Measurements from ENCODE around the gene TPR. TPM values are rescaled to one million over a fixed set of nuclear protein-coding genes. Genes with fewer than 3 reads are reported as not detected.

The TPR gene
- polyA plus RNA-seq, 3 donors = 14.7 to 27.3 (median 19.6) TPM

DNA sequence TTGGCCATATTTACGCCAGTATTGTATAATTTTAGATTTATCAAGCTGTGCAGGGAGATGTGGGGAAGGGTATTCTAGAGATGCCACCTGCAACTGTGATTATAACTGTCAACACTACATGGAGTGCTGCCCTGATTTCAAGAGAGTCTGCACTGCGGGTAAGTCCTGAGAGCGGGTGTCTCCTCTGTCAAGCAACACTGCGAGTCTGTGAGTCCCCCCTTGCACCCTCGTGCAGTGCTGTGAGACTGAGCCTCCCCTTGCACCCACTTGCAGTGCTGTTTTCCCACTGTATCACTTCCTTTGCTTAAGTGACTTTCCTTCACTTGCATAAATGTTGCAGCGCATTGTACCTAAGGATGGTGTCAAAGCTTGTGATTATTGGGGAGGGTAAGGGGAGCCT is 75.0 kb downstream of the TPR start:
- no peak overlapping the region for H3K27ac ChIP-seq (ENCODE audit: low read depth, low read length)
- 89 to 97% (median 91%) methylated on average over 6 of the region's 6 CpGs for WGBS, 3 donors

DNA sequence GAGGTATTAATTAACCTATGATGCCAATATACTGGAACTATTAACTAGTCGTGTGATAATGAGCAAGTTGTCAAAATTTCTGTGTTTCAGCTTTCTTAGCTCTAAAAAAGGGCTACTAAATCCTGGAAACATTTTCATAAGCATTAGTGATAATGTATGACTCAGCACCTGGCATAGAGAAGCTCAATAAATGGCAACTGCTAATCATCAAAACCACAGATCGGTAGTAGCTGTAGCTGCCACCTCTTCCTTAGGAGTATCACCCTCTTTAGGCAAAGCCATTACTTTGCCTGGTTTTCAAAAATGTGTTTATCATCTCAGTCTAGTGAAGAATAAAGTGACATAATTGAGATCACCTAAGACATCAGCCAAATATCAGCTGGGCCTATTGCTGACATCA is 75.5 kb downstream of the TPR start:
- 81 to 96% (median 87%) methylated on average over 2 of the region's 2 CpGs for WGBS, 3 donors
- H3K27ac ChIP-seq (ENCODE audit: low read depth, low read length) = no peak overlapping the region

DNA sequence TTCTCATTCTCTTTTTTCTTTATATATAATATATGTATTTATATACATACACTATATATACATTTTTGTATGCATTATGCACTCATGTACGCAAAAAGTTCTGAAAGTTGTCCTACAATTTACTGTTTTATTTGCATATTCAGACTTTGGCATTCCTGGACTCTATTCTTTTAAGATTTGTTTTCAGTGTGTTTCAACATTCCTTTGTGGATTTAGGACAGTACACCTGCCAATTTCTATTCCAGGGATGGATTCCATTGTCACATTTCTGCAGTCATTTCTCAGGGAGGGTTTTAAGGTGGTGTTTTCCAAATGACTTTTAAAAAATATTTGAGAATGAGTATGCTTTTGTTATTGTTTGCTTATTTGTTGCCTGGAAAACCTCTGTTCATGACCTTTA is 76.2 kb downstream of the TPR start:
- H3K27ac ChIP-seq (ENCODE audit: low read depth, low read length) = no peak overlapping the region
- 94 to 100% (median 94%) methylated on average over 1 of the region's 1 CpG for WGBS, 3 donors

DNA sequence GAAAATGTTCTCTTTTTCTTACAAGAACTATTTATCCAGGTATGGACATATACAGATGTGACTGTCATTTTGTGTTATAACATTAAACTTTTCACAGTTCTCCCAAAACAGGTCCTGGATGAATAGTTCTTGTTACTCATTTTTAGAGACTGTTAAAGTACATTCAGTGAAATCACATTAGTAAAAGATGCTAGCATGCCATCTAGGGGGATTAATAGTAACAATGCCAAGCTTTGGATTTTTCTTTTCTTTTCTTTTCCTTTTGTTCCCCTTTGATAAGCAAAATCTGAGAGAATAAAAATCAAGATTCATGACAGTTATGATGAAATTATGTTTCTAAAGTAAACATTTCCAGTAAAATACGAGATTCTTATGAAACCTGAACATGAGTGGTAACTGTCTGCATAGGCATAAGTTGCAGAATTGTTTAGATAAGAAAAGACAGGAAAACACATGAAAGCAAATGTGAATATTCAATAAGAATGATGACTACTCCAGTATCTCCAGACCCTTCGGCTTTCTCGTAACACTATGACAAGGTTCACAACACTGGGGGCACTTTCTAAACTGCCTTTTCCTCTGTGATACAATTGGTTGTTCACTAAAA is 77.5 kb downstream of the TPR start:
- no peak overlapping the region for H3K27ac ChIP-seq (ENCODE audit: low read depth, low read length)
- WGBS, 3 donors = 64 to 65% (median 64%) methylated on average over 3 of the region's 3 CpGs

DNA sequence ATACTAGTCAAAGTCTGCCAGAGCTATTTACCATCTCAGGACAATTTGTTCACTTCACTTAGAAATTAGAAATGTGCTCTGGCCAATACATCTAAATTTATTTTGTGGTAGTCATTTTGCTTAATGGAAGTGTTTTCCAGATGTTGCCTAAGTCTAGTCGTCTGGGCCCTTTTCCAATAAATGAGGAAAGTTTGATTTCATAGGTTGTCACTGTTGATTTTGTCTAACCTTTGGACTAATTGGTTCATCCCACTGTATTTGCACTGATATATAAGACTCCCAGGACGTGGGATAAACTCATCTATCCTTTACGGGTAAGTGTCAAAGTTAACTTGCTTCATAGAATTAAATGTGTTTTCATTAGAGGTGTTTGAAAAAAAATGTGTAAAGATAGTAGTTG is 79.1 kb downstream of the TPR start, which contains the start of gene PRG4:
Gene PRG4 (plus strand): TSS at position 300 of the 400 bp plus-strand sequence.
- WGBS, 3 donors = 35 to 53% (median 43%) methylated on average over 3 of the region's 3 CpGs
- H3K27ac ChIP-seq (ENCODE audit: low read depth, low read length) = no peak within 1 kb of the TSS

DNA sequence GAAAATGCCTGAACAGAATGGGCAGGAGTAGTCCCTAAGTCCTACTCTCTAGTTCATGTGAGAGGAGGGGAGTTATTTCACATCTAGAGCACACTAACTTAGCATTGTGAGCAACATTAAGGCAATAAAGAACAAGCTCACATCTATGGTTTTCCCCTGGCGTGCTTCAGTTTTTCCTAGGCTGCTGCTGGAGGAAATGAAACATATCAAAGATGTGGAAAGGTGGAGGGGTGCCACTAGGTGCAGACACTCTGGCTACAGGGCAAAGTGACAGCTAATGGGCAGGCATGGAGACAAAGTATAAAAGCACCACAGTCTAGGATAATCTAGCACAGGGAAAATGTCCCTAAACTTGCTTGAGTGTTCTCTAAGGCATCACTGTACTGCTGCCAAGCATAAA is 82.2 kb downstream of the TPR start:
- WGBS, 3 donors = 61 to 79% (median 61%) methylated on average over 1 of the region's 1 CpG
- H3K27ac ChIP-seq (ENCODE audit: low read depth, low read length) = no peak overlapping the region

DNA sequence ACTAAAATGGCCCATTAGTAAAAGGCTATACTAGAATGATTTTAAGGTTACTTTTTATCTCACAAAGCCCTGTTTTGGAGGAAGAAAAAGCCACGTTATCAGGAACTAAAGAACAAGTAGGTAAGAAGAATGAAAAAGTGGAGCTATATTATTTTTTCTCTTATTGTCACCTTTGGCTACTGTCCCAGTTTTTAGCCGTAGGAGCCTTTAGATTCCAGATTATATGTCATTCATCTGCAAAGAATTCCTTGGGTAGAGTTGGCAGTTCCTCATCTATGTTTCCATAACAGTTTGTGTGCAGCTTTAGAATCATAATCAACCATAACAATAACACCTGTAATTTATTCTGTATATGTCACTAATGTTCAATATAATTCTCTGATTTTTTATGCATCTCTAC is 83.8 kb downstream of the TPR start:
- no peak overlapping the region for H3K27ac ChIP-seq (ENCODE audit: low read depth, low read length)
- WGBS, 3 donors = 48 to 67% (median 63%) methylated on average over 2 of the region's 2 CpGs

DNA sequence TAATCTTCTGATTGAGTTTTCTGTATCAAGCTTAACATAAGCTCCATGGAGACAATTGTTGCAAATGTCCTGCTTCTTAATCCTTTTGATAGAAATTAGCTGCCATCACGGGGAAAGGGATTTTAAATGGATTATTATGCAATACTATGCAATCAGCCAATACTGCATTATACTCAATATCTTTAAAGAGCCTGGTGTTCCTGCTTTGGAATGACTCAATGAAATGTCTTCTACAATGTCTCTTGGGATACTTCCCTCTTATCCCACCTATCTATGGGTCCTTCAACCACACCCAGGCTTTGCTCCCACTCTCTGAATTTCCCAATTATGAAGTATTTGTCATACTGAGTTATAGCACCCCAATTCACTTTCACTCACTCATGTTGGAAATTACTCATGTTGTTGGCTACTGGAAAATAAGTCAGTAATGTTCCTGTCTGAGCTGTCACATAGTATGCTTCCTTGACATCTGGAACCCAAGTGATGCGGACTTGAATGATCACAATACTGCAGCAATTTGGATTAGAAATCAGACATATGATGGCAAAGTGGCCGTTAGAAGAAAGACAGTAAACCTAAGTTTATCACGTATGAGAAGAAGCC is 85.0 kb downstream of the TPR start:
- 88 to 90% (median 89%) methylated on average over 4 of the region's 4 CpGs for WGBS, 3 donors

DNA sequence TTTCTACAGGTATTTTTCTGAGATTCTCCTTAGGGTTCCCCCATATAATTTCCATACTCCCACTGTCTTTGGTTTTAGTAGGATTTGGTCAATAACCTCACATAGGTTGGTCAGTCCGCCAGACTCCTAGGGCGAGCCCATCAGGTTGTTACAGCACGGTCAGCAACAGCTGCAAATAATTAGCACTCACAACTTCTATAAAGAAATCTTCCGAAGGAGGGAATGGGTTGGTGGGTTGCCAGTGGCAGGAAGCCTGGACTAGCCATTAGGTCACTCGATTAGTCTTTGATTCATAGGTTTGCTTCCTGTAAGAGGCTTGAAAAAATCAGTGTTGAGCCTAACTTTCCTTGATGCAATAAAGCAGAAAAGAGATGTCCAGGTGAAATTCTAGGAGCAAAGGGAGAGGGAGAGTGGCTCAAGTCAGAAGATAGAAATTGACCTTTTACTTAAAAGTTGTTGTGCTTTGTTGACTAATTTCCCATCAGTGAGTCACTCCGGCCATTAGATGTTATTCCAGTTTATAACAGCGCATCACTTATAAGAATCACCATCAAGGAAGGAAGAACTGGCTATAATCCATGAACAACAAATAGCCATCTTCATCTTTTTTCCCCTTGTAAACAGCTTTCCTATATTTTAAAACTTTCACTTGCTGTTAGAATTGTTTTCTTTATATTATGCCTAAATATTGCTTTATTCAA is 88.3 kb downstream of the TPR start:
- no peak overlapping the region for H3K27ac ChIP-seq (ENCODE audit: low read depth, low read length)
- WGBS, 3 donors = 79 to 86% (median 83%) methylated on average over 7 of the region's 7 CpGs

More for the DNA sequence above, 85.0 kb downstream of the TPR start:
- H3K27ac ChIP-seq (ENCODE audit: low read depth, low read length) = no peak overlapping the region

DNA sequence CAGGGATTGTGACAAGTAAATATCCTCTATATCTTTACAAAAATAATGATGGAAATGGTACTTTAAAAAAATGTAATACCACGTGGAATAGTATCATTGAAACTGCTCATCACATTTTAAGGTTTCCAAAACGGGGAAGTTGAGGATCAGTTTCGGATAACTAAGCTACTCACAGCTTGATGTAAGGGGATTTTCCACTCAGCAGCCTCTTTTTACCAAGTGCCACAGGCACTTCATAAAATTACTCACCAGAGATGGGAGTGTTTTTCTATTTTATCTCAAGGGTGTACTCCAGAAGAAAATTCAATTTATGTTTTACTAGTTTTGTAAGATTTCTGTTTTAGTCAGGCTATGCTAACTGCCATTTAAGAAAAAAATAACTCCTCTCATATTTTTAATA is 91.7 kb downstream of the TPR start:
- WGBS, 3 donors = 66 to 68% (median 66%) methylated on average over 3 of the region's 3 CpGs
- H3K27ac ChIP-seq (ENCODE audit: low read depth, low read length) = no peak overlapping the region

DNA sequence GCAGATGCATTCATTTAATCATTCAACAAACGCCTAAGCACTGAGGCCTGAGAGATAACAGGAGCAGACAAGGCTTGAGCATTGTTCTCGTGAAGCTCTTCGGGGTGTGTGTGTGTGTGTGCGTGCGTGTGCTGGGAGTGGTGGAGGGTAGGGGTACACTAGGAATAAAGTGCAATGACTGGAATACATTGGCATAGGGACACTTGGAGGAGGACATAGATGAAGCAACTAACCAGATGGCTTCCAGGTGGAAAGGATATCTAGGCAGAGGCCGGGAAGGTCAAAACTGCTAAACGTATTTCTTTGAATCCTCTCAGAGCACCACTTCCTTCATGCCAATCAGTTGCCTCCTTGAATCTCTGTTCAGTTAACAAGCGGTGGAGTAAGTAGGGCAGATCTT is 92.6 kb downstream of the TPR start:
- WGBS, 3 donors = 71 to 76% (median 73%) methylated on average over 8 of the region's 8 CpGs
- H3K27ac ChIP-seq (ENCODE audit: low read depth, low read length) = no peak overlapping the region

DNA sequence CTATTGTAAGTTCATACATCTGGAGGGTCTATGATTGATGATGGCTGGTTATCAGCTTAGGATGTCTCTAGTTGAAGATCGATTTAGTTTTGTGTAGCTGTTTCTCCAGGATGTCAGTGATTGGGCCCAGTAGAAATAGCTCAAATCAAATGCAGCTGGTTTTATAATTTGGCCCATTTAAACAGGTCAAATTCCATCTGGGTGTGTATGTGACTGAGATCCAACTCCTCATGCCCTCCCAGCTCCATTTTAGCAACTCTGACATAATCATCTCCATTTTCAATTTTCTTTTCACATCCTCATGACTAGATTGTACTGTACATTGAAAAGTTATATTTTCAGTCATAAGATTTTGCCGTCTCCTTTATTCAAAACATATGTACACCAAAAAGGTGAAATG is 99.2 kb downstream of the TPR start:
- 81 to 90% (median 89%) methylated on average over 2 of the region's 2 CpGs for WGBS, 3 donors
- H3K27ac ChIP-seq (ENCODE audit: low read depth, low read length) = no peak overlapping the region

DNA sequence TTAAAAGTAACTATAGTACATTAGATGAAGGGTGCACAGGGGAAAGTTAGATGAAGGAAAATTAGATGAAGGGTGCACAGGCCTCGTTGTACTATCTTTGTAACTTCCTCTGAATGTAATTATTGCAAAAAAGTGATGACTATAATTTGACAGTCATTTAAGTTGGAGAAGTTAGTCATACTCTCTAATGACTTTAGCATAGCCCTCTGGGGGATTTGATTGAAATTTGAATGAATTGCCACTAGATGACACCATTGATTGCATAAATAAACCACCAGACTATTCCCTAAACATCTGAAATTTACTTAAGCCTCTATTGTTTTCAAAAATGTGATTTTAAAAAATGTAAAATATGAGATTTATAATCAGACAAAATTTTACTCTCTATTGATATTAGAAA is 102.6 kb downstream of the TPR start:
- 20 to 38% (median 22%) methylated on average over 1 of the region's 1 CpG for WGBS, 3 donors
- H3K27ac ChIP-seq (ENCODE audit: low read depth, low read length) = no peak overlapping the region

DNA sequence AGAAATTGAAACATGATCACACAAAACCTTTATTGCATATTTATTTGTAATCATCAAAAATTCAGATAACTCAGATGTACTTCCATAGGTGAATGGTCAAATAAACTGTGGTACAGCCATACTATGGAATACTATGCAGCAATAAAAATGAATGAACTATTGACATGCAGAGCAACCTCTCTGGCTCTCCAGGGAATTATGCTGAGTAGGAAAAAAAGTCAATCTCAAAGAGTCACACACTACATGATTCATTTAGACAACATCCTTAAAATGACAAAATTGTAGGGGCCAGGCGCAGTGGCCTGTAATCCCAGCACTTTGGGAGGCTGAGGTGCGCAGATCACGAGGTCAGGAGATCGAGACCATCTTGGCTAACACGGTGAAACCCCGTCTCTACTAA is 104.0 kb downstream of the TPR start:
- 84 to 91% (median 85%) methylated on average over 6 of the region's 6 CpGs for WGBS, 3 donors
- H3K27ac ChIP-seq (ENCODE audit: low read depth, low read length) = no peak overlapping the region

Other genes with a start within 250 kb of the TPR start
- 10 to 100 TPM in 1 of 3 donors, 1 to 10 TPM in 1, under 1 TPM in 1; 0.45 to 14.6 (median 6.0) TPM for gene PRG4, start 79.0 kb downstream of the TPR start, polyA plus RNA-seq
- gene ODR4, start 585 bp upstream of the TPR start, polyA plus RNA-seq = 10 to 100 TPM in 2 of 3 donors, 1 to 10 TPM in 1; 6.2 to 13.6 (median 10.3) TPM
- not detected for gene PDC, start 85.9 kb upstream of the TPR start, polyA plus RNA-seq

All from adipose tissue (tissue), 3 donors.